Small intestine (tissue), 7 donors: ENCODE results near the gene NCAM1. TPM values are rescaled to one million over a fixed set of nuclear protein-coding genes. Genes with fewer than 3 reads are reported as not detected.

Source experiments
- DNase-seq, 2 donors: peaks; one replicate each; pipeline versions ENCODE4 v3.0.0 to v3.0.0-alpha.2; 2013
- FAIRE-seq: peaks from 2 replicates; lab custom pipeline; 2012; peaks lifted over from hg19 to GRCh38; lab: Jason Lieb, UNC
- H3K27ac ChIP-seq, 3 donors: one replicate each; pipeline ENCODE4 v1.5.1; 2013; ENCODE audit warnings: low read length in 2 of 3, mild to moderate bottlenecking in 2 of 3, control low read depth in 1 of 3, inconsistent platforms in 1 of 3, low read depth in 1 of 3, moderate library complexity in 1 of 3
- H3K27me3 ChIP-seq, 3 donors: one replicate each; pipeline ENCODE4 v1.6.1; 2013; ENCODE audit warnings: low read length in 3 of 3, inconsistent platforms in 1 of 3; ENCODE audit not compliant: control insufficient read depth in 3 of 3, insufficient read depth in 3 of 3
- H3K36me3 ChIP-seq, 3 donors: one replicate each; pipeline ENCODE4 v1.6.1; 2013; ENCODE audit warnings: low read length in 3 of 3, inconsistent platforms in 1 of 3, low read depth in 1 of 3, mild to moderate bottlenecking in 1 of 3, moderate library complexity in 1 of 3; ENCODE audit not compliant: control insufficient read depth in 3 of 3, insufficient read depth in 2 of 3
- H3K4me1 ChIP-seq, 3 donors: one replicate each; pipeline ENCODE4 v1.6.1; 2013; ENCODE audit warnings: low read length in 2 of 3, inconsistent platforms in 1 of 3, low read depth in 1 of 3, mild to moderate bottlenecking in 1 of 3, moderate library complexity in 1 of 3; ENCODE audit not compliant: control insufficient read depth in 3 of 3, insufficient read depth in 2 of 3
- H3K4me3 ChIP-seq, 3 donors: one replicate each; pipeline ENCODE4 v1.5.1; 2013; ENCODE audit warnings: low read length in 3 of 3, control low read depth in 1 of 3, inconsistent platforms in 1 of 3, low read depth in 1 of 3, mild to moderate bottlenecking in 1 of 3, moderate library complexity in 1 of 3
- H3K9me3 ChIP-seq, 2 donors: one replicate each; pipeline ENCODE4 v1.6.1; 2013; ENCODE audit warnings: low read depth in 1 of 2, low read length in 1 of 2; ENCODE audit not compliant: control insufficient read depth in 2 of 2, insufficient read depth in 1 of 2
- WGBS, 3 donors: extraction: QIAGEN DNeasy Blood & Tissue Kit; methylation state at CpG; one replicate each; pipeline ENCODE4 v1.1.7; 2013; 5-methylcytosine and 5-hydroxymethylcytosine counted together
- polyA plus RNA-seq, 4 donors: library from polyadenylated mRNA; stranded (reverse) in 3 of 4; unstranded in 1 of 4; fragments of 200-250 nt in 3 of 4; fragments of 120-200 nt in 1 of 4; gene quantifications; one replicate each; pipeline versions ENCODE4 v1.2.1 to v1.2.3, GENCODE V29; 2013
- donor health status: healthy with polysubstance abuse.
- donor health status: control.
- donor health status: control.
- donor health status: Bipolar disorder and iron deficiency.
- donor health status: healthy.

Gene NCAM1
- polyA plus RNA-seq, 4 donors = 0.67 to 16.2 (median 9.1) TPM

DNA sequence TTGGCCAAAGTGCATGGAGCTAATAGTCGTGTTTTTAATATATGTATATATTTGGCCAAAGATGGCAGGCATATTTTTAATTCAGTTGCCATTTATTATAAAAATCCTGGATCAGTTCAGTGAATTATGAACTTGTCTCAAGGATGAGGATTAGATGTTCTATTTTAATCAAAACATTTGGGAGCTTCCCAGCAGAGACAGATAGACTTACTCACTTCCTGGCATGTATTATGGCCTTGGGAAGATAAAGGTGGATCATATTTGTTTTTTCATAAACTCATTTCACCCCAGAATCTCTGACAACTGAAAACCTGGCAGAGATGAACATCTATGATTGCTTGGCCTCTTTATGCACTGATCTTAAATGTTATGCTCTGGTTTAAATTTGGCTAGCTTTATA is 148.8 kb downstream of the NCAM1 start:
- Histone ChIP-seq H3K4me1 (no peaks in the 10 kb centered on the region), H3K9me3 (no peaks in the 10 kb centered on the region), H3K27me3 (no peaks in the 10 kb centered on the region), H3K27ac (no peak overlapping the region), H3K4me3 (no peak overlapping the region), H3K36me3 (no peaks in the 10 kb centered on the region)
- FAIRE-seq (no peak), DNase-seq (no peak)
- 39 to 52% (median 40%) methylated on average over 1 of the region's 1 CpG for WGBS, 3 donors

DNA sequence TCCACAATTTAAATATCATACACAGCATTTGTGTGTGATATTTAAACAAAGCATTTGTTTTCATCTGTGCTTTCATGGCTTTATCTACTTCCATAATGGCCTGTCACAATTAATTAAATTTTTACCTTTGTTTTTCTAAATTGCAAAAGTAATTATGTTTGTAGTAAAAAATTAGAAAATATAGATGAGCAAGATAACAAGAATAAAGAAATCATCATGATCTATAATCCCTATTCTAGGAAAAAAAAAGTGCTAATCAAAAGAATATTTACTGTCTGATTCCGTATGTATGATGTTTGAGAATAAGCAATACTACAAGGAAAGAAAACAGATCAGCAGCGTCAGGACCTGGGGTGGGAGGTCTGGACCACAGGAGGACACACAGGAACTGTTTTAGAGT is 149.9 kb downstream of the NCAM1 start:
- Histone ChIP-seq H3K27me3 (no peaks in the 10 kb centered on the region), H3K9me3 (no peaks in the 10 kb centered on the region), H3K36me3 (no peaks in the 10 kb centered on the region), H3K4me3 (no peak overlapping the region), H3K27ac (no peak overlapping the region), H3K4me1 (no peaks in the 10 kb centered on the region)
- 65 to 80% (median 76%) methylated on average over 2 of the region's 2 CpGs for WGBS, 3 donors
- FAIRE-seq (no peak), DNase-seq (no peak)

DNA sequence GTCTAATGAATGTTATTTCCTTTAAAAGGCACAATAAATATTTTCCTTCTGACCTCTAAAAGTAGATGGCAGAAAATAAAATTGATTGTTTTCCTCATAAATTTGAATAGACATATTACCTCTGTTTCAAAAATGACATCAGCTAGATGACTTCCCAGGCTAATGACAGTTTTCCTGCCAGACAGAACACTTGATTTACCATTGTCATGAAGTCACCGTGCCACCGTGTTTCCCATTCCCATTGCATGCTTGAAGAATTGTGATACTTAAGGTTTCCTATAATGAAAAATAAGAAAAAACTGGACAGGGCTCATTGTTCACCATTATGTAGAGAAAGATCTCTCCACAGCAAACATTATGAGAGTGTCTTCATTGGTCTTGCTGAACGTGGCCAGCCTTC is 151.1 kb downstream of the NCAM1 start:
- Histone ChIP-seq H3K4me1 (no peaks in the 10 kb centered on the region), H3K36me3 (no peaks in the 10 kb centered on the region), H3K4me3 (no peak overlapping the region), H3K9me3 (no peaks in the 10 kb centered on the region), H3K27me3 (no peaks in the 10 kb centered on the region), H3K27ac (no peak overlapping the region)
- DNase-seq = no peak
- 56 to 64% (median 57%) methylated on average over 3 of the region's 3 CpGs for WGBS, 3 donors
- FAIRE-seq = no peak

DNA sequence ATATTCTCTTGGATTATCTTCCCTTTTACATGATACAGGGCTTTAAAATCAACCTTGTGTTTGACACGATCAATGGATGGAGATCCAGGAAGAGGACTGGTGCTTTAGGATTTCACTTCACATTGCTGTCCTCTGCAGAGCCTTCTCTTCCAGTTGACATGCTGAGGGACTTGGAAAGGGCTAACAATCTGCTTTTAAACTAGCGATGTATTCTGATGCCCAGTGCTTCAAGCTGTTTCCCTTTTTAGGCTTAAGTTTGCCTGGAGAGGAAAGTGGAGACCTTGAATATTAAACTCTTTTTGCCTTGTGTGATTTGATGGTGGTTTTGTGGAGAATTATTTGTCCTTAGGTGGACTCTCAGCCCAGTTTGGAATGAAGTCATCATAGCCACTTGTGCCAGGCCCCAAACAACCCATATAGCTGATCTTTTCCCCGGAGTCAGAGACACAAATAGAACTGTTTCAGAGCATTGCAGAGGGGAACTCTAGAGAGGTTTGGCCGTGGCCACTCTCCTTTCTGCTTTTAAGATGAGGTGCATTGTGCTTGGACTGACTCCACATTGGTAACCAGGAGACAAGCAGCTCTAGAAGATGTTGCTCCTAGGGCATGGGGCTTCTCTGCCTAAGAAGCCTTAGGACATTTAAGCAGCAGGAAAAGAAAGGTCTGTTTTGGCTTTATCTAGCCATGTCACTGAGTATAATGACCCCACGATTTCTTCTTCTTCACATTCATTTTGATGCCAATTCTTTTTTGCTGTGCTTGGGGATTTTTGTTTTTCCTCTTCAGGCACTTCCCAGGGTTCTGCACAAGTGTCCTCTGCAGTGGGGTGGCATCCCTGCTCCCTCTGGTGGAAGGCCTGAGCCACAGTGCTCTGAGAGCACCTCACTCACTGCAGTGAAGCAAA is 152.8 kb downstream of the NCAM1 start:
- no peak overlapping the region for H3K27ac ChIP-seq
- H3K4me1 ChIP-seq = no peaks in the 10 kb centered on the region
- H3K36me3 ChIP-seq = no peaks in the 10 kb centered on the region
- WGBS, 3 donors = 51 to 57% (median 55%) methylated on average over 5 of the region's 5 CpGs
- H3K4me3 ChIP-seq = no peak overlapping the region
- no peaks in the 10 kb centered on the region for H3K9me3 ChIP-seq
- no peaks in the 10 kb centered on the region for H3K27me3 ChIP-seq
- DNase-seq (peak; percentile 24 to 39), FAIRE-seq (no peak)

DNA sequence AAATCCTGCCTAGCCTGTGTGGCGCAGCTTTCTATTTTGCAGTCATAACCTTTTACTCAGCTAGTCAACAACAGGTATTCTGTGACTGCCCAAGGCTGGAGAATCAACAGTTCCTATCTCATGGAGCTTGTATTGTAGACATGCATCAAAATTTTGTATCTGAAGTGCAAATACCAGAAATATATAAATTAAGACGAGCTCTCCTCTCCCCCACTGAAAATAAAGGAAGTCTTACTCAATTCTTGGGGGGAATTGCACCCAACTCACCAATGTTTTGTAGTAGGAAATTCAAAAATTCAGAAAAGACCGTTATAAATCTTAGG is 153.4 kb downstream of the NCAM1 start:
- Histone ChIP-seq H3K36me3 (no peaks in the 10 kb centered on the region), H3K27ac (no peak overlapping the region), H3K27me3 (no peaks in the 10 kb centered on the region), H3K4me3 (no peak overlapping the region), H3K9me3 (no peaks in the 10 kb centered on the region), H3K4me1 (no peaks in the 10 kb centered on the region)
- no peak for FAIRE-seq
- 51 to 63% (median 56%) methylated on average over 3 of the region's 3 CpGs for WGBS, 3 donors
- no peak for DNase-seq

DNA sequence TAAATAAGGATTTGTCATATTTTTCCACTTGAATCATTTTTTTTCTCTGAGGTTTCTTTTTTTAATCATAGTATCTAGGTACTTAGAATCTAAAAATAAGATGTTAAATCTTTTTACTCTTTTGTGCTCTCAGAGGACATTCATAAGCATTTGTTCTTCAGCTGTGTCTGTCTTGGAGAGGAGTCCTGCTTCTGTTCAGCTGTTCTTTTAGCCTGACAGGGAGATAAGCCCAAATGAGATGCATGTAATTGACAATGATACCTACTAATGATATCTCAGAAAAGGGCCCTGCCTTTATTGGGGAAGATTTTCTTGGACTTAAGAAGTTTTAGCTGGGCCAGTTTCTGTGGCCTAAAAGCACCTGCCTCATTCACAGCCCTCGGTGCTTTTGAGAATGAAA is 156.9 kb downstream of the NCAM1 start:
- Histone ChIP-seq H3K27ac (no peak overlapping the region), H3K27me3 (no peaks in the 10 kb centered on the region), H3K36me3 (no peaks in the 10 kb centered on the region), H3K9me3 (no peaks in the 10 kb centered on the region), H3K4me1 (no peaks in the 10 kb centered on the region), H3K4me3 (no peak overlapping the region)
- DNase-seq (no peak), FAIRE-seq (no peak)
- WGBS, 3 donors = 57 to 87% (median 73%) methylated on average over 1 of the region's 1 CpG

DNA sequence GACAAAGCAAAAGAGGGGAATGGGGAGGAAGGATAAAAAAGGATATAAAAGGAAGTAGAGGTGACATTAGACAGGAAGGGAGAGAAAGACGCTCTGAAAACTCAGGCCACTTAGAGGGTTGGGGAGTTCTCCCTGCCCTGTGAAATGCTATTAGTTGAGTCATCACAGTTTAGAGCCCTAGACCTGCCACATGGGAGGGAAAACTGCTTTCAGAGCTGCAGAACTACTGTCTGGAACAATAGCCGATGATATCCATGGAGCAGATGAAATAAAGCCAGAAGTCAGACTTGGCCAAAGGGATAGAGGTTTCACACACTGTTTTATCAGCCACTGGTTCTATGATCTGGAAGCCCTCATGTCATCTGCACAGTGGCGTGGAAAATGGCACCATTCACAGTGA is 157.9 kb downstream of the NCAM1 start:
- no peaks in the 10 kb centered on the region for H3K27me3 ChIP-seq
- FAIRE-seq (no peak), DNase-seq (no peak)
- H3K27ac ChIP-seq = no peak overlapping the region
- WGBS, 3 donors = 58 to 63% (median 58%) methylated on average over 3 of the region's 3 CpGs
- no peaks in the 10 kb centered on the region for H3K4me1 ChIP-seq
- H3K4me3 ChIP-seq = no peak overlapping the region
- no peaks in the 10 kb centered on the region for H3K36me3 ChIP-seq
- no peaks in the 10 kb centered on the region for H3K9me3 ChIP-seq

DNA sequence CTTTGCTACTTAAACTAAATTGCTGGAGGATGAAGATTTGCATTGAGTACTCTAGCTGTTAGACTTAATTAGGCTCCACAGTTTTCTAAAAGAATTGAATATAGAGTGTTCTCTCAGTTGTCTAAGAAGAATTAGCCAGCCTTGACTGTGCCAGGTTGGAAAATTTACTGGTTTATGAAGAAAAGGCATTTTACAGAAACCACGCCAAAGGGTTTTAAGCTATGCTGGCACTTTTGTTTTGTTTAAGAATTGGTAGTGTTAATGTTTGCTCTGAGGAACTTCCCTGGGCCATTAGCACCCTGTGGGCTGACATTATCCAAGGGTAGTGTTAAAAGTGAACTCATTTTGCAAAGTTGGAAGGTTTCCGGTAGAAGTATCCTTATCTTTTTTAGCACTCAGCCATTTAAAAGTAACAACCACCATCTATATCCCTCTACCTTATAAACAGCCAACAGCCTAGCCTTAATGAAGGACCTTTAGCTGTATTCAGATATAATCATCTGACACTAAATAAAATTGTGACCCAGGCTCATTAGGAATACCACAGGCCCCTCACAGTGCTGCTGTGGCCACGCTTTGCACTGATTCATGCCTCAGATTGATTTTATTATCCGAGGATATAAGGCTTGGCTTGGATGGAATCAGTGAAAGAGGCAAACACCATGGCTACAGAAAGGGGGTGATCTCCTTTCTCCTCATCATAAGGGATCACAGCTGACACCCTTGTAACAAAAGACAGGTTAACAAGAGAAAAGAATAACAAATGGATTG is 158.9 kb downstream of the NCAM1 start:
- WGBS, 3 donors = 71 to 86% (median 72%) methylated on average over 4 of the region's 4 CpGs
- DNase-seq (no peak), FAIRE-seq (no peak)
- Histone ChIP-seq H3K4me3 (no peak overlapping the region), H3K36me3 (no peaks in the 10 kb centered on the region), H3K4me1 (no peaks in the 10 kb centered on the region), H3K27me3 (no peaks in the 10 kb centered on the region), H3K27ac (no peak overlapping the region), H3K9me3 (no peaks in the 10 kb centered on the region)
